H9 (cell line): ENCODE data around the gene CAT. TPM values are rescaled to one million over a fixed set of nuclear protein-coding genes. Genes with fewer than 3 reads are reported as not detected.
A peak's percentile ranks its signal among the peaks of the same experiment; 100 is the strongest.

Source experiments
- DNase-seq: peaks from one replicate; pipeline ENCODE4 v3.0.0-alpha.2; 2017
- H2AFZ ChIP-seq: one replicate; pipeline ENCODE4 v1.6.1; 2013; ENCODE audit warnings: mild to moderate bottlenecking, low read length, control low read depth, moderate library complexity
- H2AK5ac ChIP-seq: 2 replicates; pipeline ENCODE4 v1.6.1; 2013; ENCODE audit warnings: low read length, control low read depth, mixed read lengths; ENCODE audit not compliant: insufficient read length
- H2BK120ac ChIP-seq: one replicate; pipeline ENCODE4 v1.6.1; 2013; ENCODE audit warnings: low read depth, mild to moderate bottlenecking, low read length, control low read depth, inconsistent platforms; ENCODE audit not compliant: poor library complexity, severe bottlenecking
- H2BK12ac ChIP-seq: 2 replicates; pipeline ENCODE4 v1.6.1; 2013; ENCODE audit warnings: low read length, control low read depth, mixed read lengths, low read depth; ENCODE audit not compliant: insufficient read length
- H2BK15ac ChIP-seq: 2 replicates; pipeline ENCODE4 v1.6.1; 2013; ENCODE audit warnings: low read depth, low read length, control low read depth
- H2BK20ac ChIP-seq: one replicate; pipeline ENCODE4 v1.6.1; 2013; ENCODE audit warnings: low read depth, mild to moderate bottlenecking, low read length, control low read depth, inconsistent platforms; ENCODE audit not compliant: poor library complexity, severe bottlenecking
- H2BK5ac ChIP-seq: 2 replicates; pipeline ENCODE4 v1.6.1; 2013; ENCODE audit warnings: low read length, control low read depth, mixed read lengths; ENCODE audit not compliant: insufficient read length
- H3K14ac ChIP-seq: 2 replicates; pipeline ENCODE4 v1.6.1; 2013; ENCODE audit warnings: low read length, control low read depth; ENCODE audit not compliant: insufficient read depth
- H3K18ac ChIP-seq: 2 replicates; pipeline ENCODE4 v1.6.1; 2013; ENCODE audit warnings: low read depth, mild to moderate bottlenecking, mixed read lengths, low read length, control low read depth; ENCODE audit not compliant: insufficient read length
- H3K23ac ChIP-seq: 2 replicates; pipeline ENCODE4 v1.6.1; 2013; ENCODE audit warnings: low read length, control low read depth, mixed read lengths, low read depth; ENCODE audit not compliant: insufficient read length
- H3K23me2 ChIP-seq: 2 replicates; pipeline ENCODE4 v1.6.1; 2013; ENCODE audit warnings: low read depth, mild to moderate bottlenecking, mixed read lengths, low read length, control low read depth; ENCODE audit not compliant: insufficient read length, poor library complexity, severe bottlenecking
- H3K27ac ChIP-seq: 2 replicates; pipeline ENCODE4 v1.5.1; 2013; ENCODE audit warnings: low read length, control low read depth, mixed read lengths, low read depth; ENCODE audit not compliant: insufficient read length
- H3K27me3 ChIP-seq: 2 replicates; pipeline ENCODE4 v1.6.1; 2013; ENCODE audit warnings: low read length, control low read depth, inconsistent platforms; ENCODE audit not compliant: insufficient read depth
- H3K4ac ChIP-seq: 2 replicates; pipeline ENCODE4 v1.6.1; 2013; ENCODE audit warnings: low read depth, mild to moderate bottlenecking, control low read depth, inconsistent platforms, low read length, moderate library complexity
- H3K4me1 ChIP-seq: 2 replicates; pipeline ENCODE4 v1.6.1; 2013; ENCODE audit warnings: low read length, control low read depth, inconsistent platforms; ENCODE audit not compliant: insufficient read depth
- H3K4me2 ChIP-seq: 2 replicates; pipeline ENCODE4 v1.6.1; 2013; ENCODE audit warnings: low read length, control low read depth, mixed read lengths; ENCODE audit not compliant: insufficient read length, insufficient read depth
- H3K56ac ChIP-seq: 2 replicates; pipeline ENCODE4 v1.6.1; 2013; ENCODE audit warnings: low read depth, mild to moderate bottlenecking, mixed read lengths, low read length, control low read depth; ENCODE audit not compliant: insufficient read length
- H3K79me1 ChIP-seq: 2 replicates; pipeline ENCODE4 v1.6.1; 2013; ENCODE audit warnings: low read depth, mild to moderate bottlenecking, moderate library complexity, low read length, control low read depth, inconsistent platforms; ENCODE audit not compliant: insufficient read depth, poor library complexity, severe bottlenecking
- H3K79me2 ChIP-seq: 2 replicates; pipeline ENCODE4 v1.6.1; 2013; ENCODE audit warnings: low read length, control low read depth, inconsistent platforms; ENCODE audit not compliant: insufficient read depth
- H3K9ac ChIP-seq: 2 replicates; pipeline ENCODE4 v1.6.1; 2013; ENCODE audit warnings: low read length, control low read depth, mixed read lengths; ENCODE audit not compliant: insufficient read length; ENCODE audit errors: extremely low read depth
- H3K9me3 ChIP-seq: one replicate; pipeline ENCODE4 v1.6.1; 2013; ENCODE audit warnings: low read depth, low read length, inconsistent platforms; ENCODE audit not compliant: control insufficient read depth
- H3T11ph ChIP-seq: one replicate; pipeline ENCODE4 v1.6.1; 2013; ENCODE audit warnings: mild to moderate bottlenecking, low read length, control low read depth, inconsistent platforms
- H4K20me1 ChIP-seq: one replicate; pipeline ENCODE4 v1.6.1; 2013; ENCODE audit not compliant: control insufficient read depth, insufficient read length, insufficient read depth
- H4K5ac ChIP-seq: 2 replicates; pipeline ENCODE4 v1.6.1; 2013; ENCODE audit warnings: low read depth, mild to moderate bottlenecking, mixed read lengths, low read length, control low read depth; ENCODE audit not compliant: insufficient read length
- H4K8ac ChIP-seq: replicated peaks from 2 replicates; pipeline ENCODE4 v1.6.1; 2013; ENCODE audit warnings: low read length, control low read depth, mixed read lengths, low read depth; ENCODE audit not compliant: insufficient read length
- H4K91ac ChIP-seq: 2 replicates; pipeline ENCODE4 v1.6.1; 2013; ENCODE audit warnings: low read depth, mild to moderate bottlenecking, moderate library complexity, mixed read lengths, low read length, control low read depth; ENCODE audit not compliant: insufficient read length
- H3K27ac Mint-ChIP-seq, 3 experiments: 2 replicates in 2 of 3; 3 replicates in 1 of 3; pipeline ENCODE4 v1.8.0; 2020 to 2021; ENCODE audit warnings: mixed read lengths in 3 of 3, mild to moderate bottlenecking in 1 of 3, moderate library complexity in 1 of 3
- H3K27me3 Mint-ChIP-seq: 2 replicates; pipeline ENCODE4 v1.8.0; 2021; ENCODE audit warnings: low read depth, mild to moderate bottlenecking, moderate library complexity, mixed read lengths
- H3K36me3 Mint-ChIP-seq, 3 experiments: 2 replicates in 2 of 3; 3 replicates in 1 of 3; pipeline ENCODE4 v1.8.0; 2020 to 2021; ENCODE audit warnings: low read depth in 3 of 3, mixed read lengths in 3 of 3; ENCODE audit not compliant: insufficient read depth in 1 of 3
- H3K4me1 Mint-ChIP-seq, 2 experiments: 2 replicates each; pipeline ENCODE4 v1.8.0; 2020; ENCODE audit warnings: mixed read lengths in 2 of 2
- H3K4me3 Mint-ChIP-seq, 2 experiments: 2 replicates in 1 of 2; 3 replicates in 1 of 2; pipeline ENCODE4 v1.8.0; 2020 to 2021; ENCODE audit warnings: mild to moderate bottlenecking in 2 of 2, mixed read lengths in 2 of 2, moderate library complexity in 1 of 2
- H3K9me3 Mint-ChIP-seq, 2 experiments: 2 replicates in 1 of 2; 3 replicates in 1 of 2; pipeline ENCODE4 v1.8.0; 2020; ENCODE audit warnings: mild to moderate bottlenecking in 2 of 2, mixed read lengths in 2 of 2, moderate library complexity in 1 of 2
- CTCF ChIP-seq: fragments of 200-600 bp; sonication (generic); conservative IDR thresholded peaks from 3 replicates; pipeline ENCODE4 v1.8.0; 2021; ENCODE audit warnings: antibody characterized with exemption, mild to moderate bottlenecking
- WGBS: extraction: QIAGEN DNeasy Blood & Tissue Kit; methylation state at CpG from one replicate; pipeline ENCODE4 v1.1.7; 2013; ENCODE audit warnings: missing lambda C conversion rate, low lambda C conversion rate, mixed read lengths; ENCODE audit not compliant: insufficient read length; ENCODE audit errors: extremely low coverage; 5-methylcytosine and 5-hydroxymethylcytosine counted together
- total RNA-seq: library from RNA; stranded (reverse); gene quantifications from 2 replicates; pipeline ENCODE4 v1.2.1, GENCODE V29; 2021

Gene CAT
- total RNA-seq, 1 experiment from 2014 or later = 9.9 TPM

GRCh38 chr11:34480314-34480713 is 41.6 kb downstream of the CAT start:
- Histone ChIP-seq H4K91ac (no peak overlapping the region), H3K18ac (no peak overlapping the region), H3K23me2 (no peaks in the 10 kb centered on the region), H2BK120ac (no peak overlapping the region), H3K4me1 (no peaks in the 10 kb centered on the region), H3K79me1 (no peaks in the 10 kb centered on the region), H4K5ac (no peak overlapping the region), H3K56ac (no peak overlapping the region), H2AFZ (peak overlapping the region; percentile 32), H3K4me2 (no peak overlapping the region), H2BK15ac (no peak overlapping the region), H2BK5ac (no peak overlapping the region), H4K8ac (no peak overlapping the region), H4K20me1 (no peaks in the 10 kb centered on the region), H3K27ac (no peak overlapping the region), H3K9ac (no peak overlapping the region), H3K9me3 (no peaks in the 10 kb centered on the region), H2BK20ac (no peak overlapping the region), H2AK5ac (no peak overlapping the region), H2BK12ac (no peak overlapping the region), H3K4ac (no peak overlapping the region), H3K79me2 (no peaks in the 10 kb centered on the region), H3K14ac (no peak overlapping the region), H3K23ac (no peak overlapping the region), H3T11ph (no peak overlapping the region), H3K27me3 (no peaks in the 10 kb centered on the region)
- Mint-ChIP-seq H3K4me3 (no peak overlapping the region), H3K27ac (no peak overlapping the region), H3K36me3 (no peaks in the 10 kb centered on the region), H3K9me3 (no peaks in the 10 kb centered on the region), H3K27me3 (peaks cover 2% of the 10 kb centered on the region; the same call in 1 of the 2 replicates), H3K4me1 (peaks cover 0 to 7% of the 10 kb centered on the region in 2 experiments; a peak in 2 of 4 replicates)
- DNase-seq = no peak
- WGBS = no CpG with 5 or more reads among the region's 3 CpGs
- TF ChIP-seq CTCF = no peak
